ENCODE data around the gene DHX36. TPM values are rescaled to one million over a fixed set of nuclear protein-coding genes. Genes with fewer than 3 reads are reported as not detected.

The DHX36 gene
- total and polyA plus RNA-seq, 2 of the 4 experiments (the other 2 are of a cell fraction), result 27.1 to 30.2 TPM

DNA sequence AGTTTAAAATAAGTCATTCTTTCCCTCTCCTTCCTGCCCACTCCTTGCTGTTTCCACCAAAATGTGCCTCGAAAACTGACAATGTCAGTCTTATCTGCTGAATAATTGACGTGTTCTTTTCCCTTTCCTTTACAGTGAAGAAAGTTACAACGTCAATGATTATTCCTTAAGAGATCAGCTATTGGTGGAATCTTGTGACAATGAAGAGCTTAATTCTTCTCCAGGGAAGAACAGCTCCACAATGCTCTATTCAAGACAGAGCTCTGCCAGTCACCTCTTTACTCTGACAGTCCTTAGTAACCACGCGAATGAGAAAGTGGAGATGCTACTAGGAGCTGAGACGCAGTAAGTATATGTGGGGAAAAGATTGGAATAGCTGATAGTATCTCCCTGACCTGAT lies 84.1 kb downstream of the DHX36 start:
- no peaks in the 10 kb centered on the region for H3K79me1 ChIP-seq (ENCODE audit: low read depth in 1 of 2, low read length in 2 of 2)
- dilution Hi-C loops (cut with HindIII; ENCODE audit: low sequenced_read_pairs, unreplicated experiment), result no loop called here
- peaks cover 4% of the 10 kb centered on the region; the same call in 1 of the 2 replicates for H3K9me1 ChIP-seq (ENCODE audit: insufficient read depth, low read length)
- no peak overlapping the region for H3K9ac ChIP-seq (ENCODE audit: low read depth, low read length)
- DNase-seq (no peak), ATAC-seq (ENCODE audit: low read depth) (no peak)
- no peak overlapping the region for H2BK120ac ChIP-seq (ENCODE audit: low read depth, low read length)
- no peak overlapping the region for H3K14ac ChIP-seq (replicated peaks; ENCODE audit: low read depth, low read length)
- H3K27ac ChIP-seq (ENCODE audit: insufficient read depth, low read length), result no peak overlapping the region
- WGBS, 2 experiments (ENCODE audit: extremely low coverage in 2 of 2, insufficient read length in 1 of 2), result no CpG with 5 or more reads among the region's 6 CpGs
- BruUV-seq (replicated peaks), result no TSS peak
- in situ Hi-C loops (cut with MboI; ENCODE audit: low sequenced_read_pairs), result loop anchor here (25.0 kb wide), 1 partner anchor 1228 kb away; no protein-coding TSS in a partner anchor
- H4K5ac ChIP-seq (ENCODE audit: low read depth, low read length), result no peak overlapping the region
- H3K4ac ChIP-seq (ENCODE audit: low read depth, low read length), result no peak overlapping the region
- H3K18ac ChIP-seq (ENCODE audit: low read depth, low read length), result no peak overlapping the region
- H4K8ac ChIP-seq (ENCODE audit: low read depth in 2 of 2, low read length in 2 of 2), result no peak overlapping the region
- no peaks in the 10 kb centered on the region for H3K27me3 ChIP-seq (ENCODE audit: control insufficient read depth, insufficient read depth, low read length)
- H3K4me2 ChIP-seq (ENCODE audit: low read depth, low read length), result no peak overlapping the region
- no peaks in the 10 kb centered on the region for H4K20me1 ChIP-seq (ENCODE audit: insufficient read depth, low read length)
- no peak overlapping the region for H2BK20ac ChIP-seq (ENCODE audit: low read depth, low read length)
- H2AK5ac ChIP-seq (ENCODE audit: low read depth, low read length), result no peak overlapping the region
- no peaks in the 10 kb centered on the region for H3K9me3 ChIP-seq (ENCODE audit: control insufficient read depth, insufficient read depth, low read length)
- H3K36me3 ChIP-seq (ENCODE audit: control insufficient read depth, insufficient read depth, low read length), result no peaks in the 10 kb centered on the region
- no peak for TF ChIP-seq MXI1 (IDR thresholded peaks at IDR 0.05; ENCODE audit: borderline replicate concordance, low read depth, low read length)
- no peak for TF ChIP-seq SMC3 (IDR thresholded peaks at IDR 0.05; ENCODE audit: low read depth, low read length)
- TF ChIP-seq USF2 (IDR thresholded peaks at IDR 0.05; ENCODE audit: low read depth, low read length), result no peak
- no peak for TF ChIP-seq RAD21 (IDR thresholded peaks at IDR 0.05; ENCODE audit: low read length)
- TF ChIP-seq ELK1 (IDR thresholded peaks at IDR 0.05; ENCODE audit: borderline replicate concordance, low read depth, low read length), result no peak
- no peak for TF ChIP-seq CTCF (conservative IDR thresholded peaks at IDR 0.05; ENCODE audit: low read depth, low read length)
- no peak for TF ChIP-seq CEBPB (IDR thresholded peaks at IDR 0.05; ENCODE audit: low read depth, low read length)
- TF ChIP-seq BHLHE40 (IDR thresholded peaks at IDR 0.05; ENCODE audit: low read depth, low read length), result no peak
- H3K56ac ChIP-seq (ENCODE audit: extremely low read depth, insufficient read depth, low read length), result no peak overlapping the region
- no peak overlapping the region for H2AFZ ChIP-seq (replicated peaks; ENCODE audit: low read length, poor library complexity)
- intact Hi-C loops (cut with micrococcal nuclease), result no loop called here
- H2BK15ac ChIP-seq (ENCODE audit: low read depth, low read length), result no peak overlapping the region
- H4K91ac ChIP-seq (ENCODE audit: insufficient read depth, low read depth, low read length), result no peak overlapping the region
- ChIA-PET CTCF (interaction anchor here (1.1 kb wide), 1 partner anchor 10 kb away, joined by 3 read pairs; no protein-coding TSS in a partner anchor), POLR2A (ENCODE audit: unreplicated experiment) (no interaction called here)
- no peak overlapping the region for H2AK9ac ChIP-seq (replicated peaks; ENCODE audit: low read depth, low read length, poor library complexity)
- no peak overlapping the region for H3K4me3 ChIP-seq (ENCODE audit: insufficient read depth, low read depth, low read length)
- no peak overlapping the region for H2BK5ac ChIP-seq (ENCODE audit: low read depth, low read length, poor library complexity, severe bottlenecking)
- H3K23ac ChIP-seq (ENCODE audit: low read depth, low read length), result no peak overlapping the region
- H3K4me1 ChIP-seq (ENCODE audit: control insufficient read depth, insufficient read depth, low read length), result peaks cover 3% of the 10 kb centered on the region; the same call in 1 of the 2 replicates

Measured in IMR-90 (cell line).